ENCODE measurements around the gene AQP12A.

DNA sequence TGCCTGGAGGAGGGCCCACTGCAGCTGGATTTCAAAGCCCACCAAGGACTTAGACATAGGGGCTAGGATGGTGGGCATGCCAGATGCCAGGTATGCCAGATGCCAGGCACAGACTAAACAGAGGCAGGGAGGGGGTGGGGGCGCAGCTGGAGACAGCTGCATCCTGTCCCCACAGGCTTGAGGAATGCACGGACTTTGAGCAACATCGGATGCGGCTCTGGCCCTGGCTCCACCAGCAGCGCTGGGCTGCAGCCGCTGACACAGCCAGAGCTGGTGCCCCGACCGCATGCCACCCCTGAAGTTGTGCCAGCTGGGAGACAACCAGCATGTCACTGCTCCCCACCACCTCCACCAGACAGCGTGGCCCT lies 39.5 kb downstream of the AQP12A start:
- TF ChIP-seq POLR2AphosphoS5 (IDR thresholded peaks at IDR 0.05), result no peak
- TF ChIP-seq POLR2A (IDR thresholded peaks at IDR 0.05), result no peak
